H1 (cell line): ENCODE results near the gene LRTM2.

Experiments used
- CBX5 ChIP-seq: fragments of 300-800, 300-1000 bp; sonication (generic); IDR thresholded peaks from 2 replicates; pipeline ENCODE4 v1.7.1; 2016; ENCODE audit warnings: antibody characterized with exemption, low read length, low read depth
- CTCF ChIP-seq, 3 experiments: IDR thresholded peaks; 1 replicate in 2 of 3; 2 replicates in 1 of 3; pipeline versions ENCODE4 v1.5.1 to v1.6.1; 2011; ENCODE audit warnings: low read length in 3 of 3, mild to moderate bottlenecking in 3 of 3, inconsistent platforms in 2 of 3, low read depth in 1 of 3, moderate library complexity in 1 of 3; ENCODE audit not compliant: insufficient read depth in 1 of 3; ENCODE audit errors: control extremely low read depth in 1 of 3
- POLR2A ChIP-seq, 2 experiments: IDR thresholded peaks; 1 replicate in 1 of 2; 2 replicates in 1 of 2; pipeline ENCODE4 v1.6.1; 2011; ENCODE audit warnings: low read depth in 2 of 2, low read length in 2 of 2, mild to moderate bottlenecking in 2 of 2; ENCODE audit errors: control extremely low read depth in 1 of 2
- SAP30 ChIP-seq: fragments of 300-600 bp; sonication (generic); IDR thresholded peaks from 2 replicates; pipeline ENCODE4 v1.7.1; 2012; ENCODE audit warnings: low read length, moderate library complexity, mild to moderate bottlenecking, inconsistent platforms; ENCODE audit not compliant: insufficient read depth, insufficient replicate concordance
- SP2 ChIP-seq: IDR thresholded peaks from 2 replicates; pipeline ENCODE4 v1.6.1; 2012; ENCODE audit warnings: mild to moderate bottlenecking, low read length, inconsistent platforms
- TAF1 ChIP-seq: IDR thresholded peaks from 2 replicates; pipeline ENCODE4 v1.6.1; 2011; ENCODE audit warnings: mild to moderate bottlenecking, low read depth, low read length
- TEAD4 ChIP-seq: IDR thresholded peaks from 2 replicates; pipeline ENCODE4 v1.6.1; 2012; ENCODE audit warnings: low read depth, low read length, inconsistent platforms, mixed read lengths

DNA sequence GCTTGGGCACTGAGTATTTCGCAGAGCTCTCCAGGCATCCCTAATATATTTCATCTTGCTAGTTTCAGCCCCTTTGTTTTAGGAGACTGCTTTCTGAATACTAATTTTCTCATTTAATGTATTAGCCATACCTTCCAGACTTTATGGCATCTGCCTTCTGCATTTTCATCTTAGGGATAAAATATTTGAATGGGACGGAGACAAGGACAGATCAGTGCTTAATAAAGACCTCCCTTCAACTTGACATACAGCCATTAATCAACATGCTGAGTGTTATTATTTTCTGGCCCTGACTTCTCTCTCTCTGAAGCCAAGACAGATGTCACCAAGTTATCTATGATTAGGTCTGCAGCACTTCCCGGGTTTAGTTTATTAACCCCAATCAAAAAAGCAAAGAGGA is 55.7 kb downstream of the LRTM2 start:
- TF ChIP-seq POLR2A (IDR thresholded peaks at IDR 0.05; ENCODE audit: control extremely low read depth in 1 of 2, low read depth in 2 of 2, low read length in 2 of 2) (no peak), CTCF (IDR thresholded peaks at IDR 0.05; ENCODE audit: control extremely low read depth in 1 of 3, insufficient read depth in 1 of 3, low read depth in 1 of 3, low read length in 3 of 3) (no peak), TAF1 (no peak), TEAD4 (no peak), CBX5 (no peak), SAP30 (no peak), SP2 (no peak)
